H4 (cell line): ENCODE data around the gene EAPP. TPM values are rescaled to one million over a fixed set of nuclear protein-coding genes. Genes with fewer than 3 reads are reported as not detected.
A peak's percentile ranks its signal among the peaks of the same experiment; 100 is the strongest.
"Not testable (repeated sequence)": the region's sequence is repeated elsewhere in the genome, so short reads cannot be mapped to it uniquely, and the experiment has no call there.

Source experiments
- DNase-seq: peaks from one replicate; pipeline ENCODE4 v3.0.0-alpha.2; 2015; ENCODE audit warnings: low spot score
- total RNA-seq: library from RNA; depleted of rRNA; stranded (reverse); fragments of >200 nt; shearing (Covaris generic); gene quantifications from 2 replicates; pipeline ENCODE4 v1.2.3, GENCODE V29; 2014; rRNA removed

Gene EAPP, protein sequence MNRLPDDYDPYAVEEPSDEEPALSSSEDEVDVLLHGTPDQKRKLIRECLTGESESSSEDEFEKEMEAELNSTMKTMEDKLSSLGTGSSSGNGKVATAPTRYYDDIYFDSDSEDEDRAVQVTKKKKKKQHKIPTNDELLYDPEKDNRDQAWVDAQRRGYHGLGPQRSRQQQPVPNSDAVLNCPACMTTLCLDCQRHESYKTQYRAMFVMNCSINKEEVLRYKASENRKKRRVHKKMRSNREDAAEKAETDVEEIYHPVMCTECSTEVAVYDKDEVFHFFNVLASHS
- 60.1 and 60.2 TPM in 2 replicates for total RNA-seq

DNA sequence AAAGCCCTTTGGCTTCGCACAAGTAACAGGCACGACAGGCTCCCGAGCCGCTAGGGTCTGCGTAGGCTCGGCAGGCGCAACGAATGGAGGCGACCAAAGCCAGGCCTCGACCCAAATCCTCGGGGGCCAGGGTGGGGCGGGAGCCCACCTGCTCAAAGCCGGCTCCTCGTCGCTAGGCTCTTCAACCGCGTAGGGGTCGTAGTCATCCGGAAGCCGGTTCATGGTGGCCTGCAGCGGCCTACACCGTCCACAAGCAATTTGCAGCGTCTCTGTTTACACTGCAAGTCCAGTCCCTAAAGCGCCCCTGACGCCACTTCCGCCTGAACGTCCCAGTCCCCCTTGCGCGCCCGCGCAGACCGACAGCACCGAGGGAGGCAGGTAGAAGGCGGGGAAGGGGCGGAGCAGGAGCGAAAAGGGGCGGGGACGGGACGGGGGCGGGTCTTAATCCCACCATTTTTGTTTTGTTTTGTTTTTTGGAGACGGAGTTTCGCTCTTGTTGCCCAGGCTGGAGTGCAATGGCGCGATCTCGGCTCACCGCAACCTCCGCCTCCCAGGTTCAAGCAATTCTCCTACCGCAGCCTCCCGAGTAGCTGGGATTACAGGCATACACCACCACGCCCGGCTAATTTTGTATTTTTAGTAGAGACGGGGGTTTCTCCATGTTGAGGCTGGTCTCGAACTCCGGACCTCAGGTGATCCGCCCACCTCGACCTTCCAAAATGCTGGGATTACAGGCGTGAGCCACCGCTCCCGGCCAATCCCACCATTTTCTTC, at the start of gene EAPP:
TSS of gene EAPP (minus strand) at position 295 of the 774 bp plus-strand sequence. CDS start at position 222, 73 bp downstream.
- DNase-seq = peak; percentile 97

- DNase-seq = no peak
Observed at GRCh38 chr14:34583525-34583924, 44.0 kb upstream of the EAPP start.

DNA sequence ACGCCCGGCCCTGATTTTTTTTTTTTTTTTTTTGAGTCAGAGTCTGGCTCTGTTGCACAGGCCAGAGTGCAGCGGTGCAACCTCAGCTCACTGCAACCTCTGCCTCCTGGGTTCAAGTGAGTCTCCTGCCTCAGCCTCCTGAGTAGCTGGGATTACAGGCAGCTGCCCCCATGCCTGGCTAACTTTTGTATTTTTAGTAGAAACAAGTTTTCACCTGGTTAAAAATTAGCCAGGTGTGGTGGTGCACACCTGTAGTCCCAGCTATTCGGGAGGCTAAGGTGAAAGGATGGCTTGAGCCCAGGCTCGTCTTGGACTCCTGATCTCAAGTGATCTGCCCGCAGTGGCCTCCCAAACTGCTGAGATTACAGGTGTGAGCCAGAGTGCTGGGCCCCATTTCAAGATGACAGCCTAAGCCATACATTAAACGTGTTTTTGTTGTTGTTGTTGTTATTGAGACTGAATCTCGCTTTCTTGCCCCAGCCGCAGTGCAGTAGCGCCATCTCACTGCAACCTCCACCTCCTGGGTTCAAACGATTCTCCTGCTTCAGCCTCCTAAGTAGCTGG, 42.7 kb upstream of the EAPP start:
- no peak for DNase-seq

DNA sequence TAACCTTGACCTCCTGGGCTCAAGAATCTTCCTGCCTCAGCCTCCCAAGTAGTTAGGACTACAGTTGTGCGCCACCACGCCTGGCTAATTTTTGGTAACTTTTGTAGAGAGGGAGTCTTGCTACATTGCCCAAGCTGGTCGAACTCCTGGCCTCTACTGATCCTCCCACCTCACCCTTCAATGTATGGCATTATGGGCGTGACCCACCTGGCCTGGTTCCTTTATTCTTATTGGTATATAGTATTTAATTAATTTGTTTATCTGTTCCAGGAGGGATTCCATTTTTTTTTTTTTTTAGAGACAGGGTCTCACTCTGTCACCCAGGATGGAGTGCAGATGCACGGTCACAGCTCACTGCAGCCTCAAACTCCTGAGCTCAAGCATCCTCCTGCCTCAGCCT, 40.9 kb upstream of the EAPP start:
- DNase-seq = no peak

DNA sequence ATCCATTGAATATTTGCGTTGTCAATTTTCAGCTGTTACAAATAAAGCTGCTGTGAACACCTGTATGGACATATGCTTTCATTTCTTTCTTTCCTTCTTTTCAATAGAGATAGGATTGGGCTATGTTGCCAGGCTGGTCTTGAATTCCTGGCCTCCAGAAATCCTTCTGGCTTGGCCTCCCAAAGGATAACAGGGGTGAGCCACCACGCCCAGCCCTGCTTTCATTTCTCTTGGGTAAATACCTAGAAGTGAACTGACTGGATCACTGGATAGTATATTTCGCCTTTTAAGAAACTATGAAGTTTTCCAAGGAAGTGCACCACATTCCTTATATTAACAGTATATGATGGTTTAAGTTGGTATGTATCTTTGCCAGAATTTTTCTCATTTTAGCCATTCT, 32.3 kb upstream of the EAPP start:
- DNase-seq = no peak

DNA sequence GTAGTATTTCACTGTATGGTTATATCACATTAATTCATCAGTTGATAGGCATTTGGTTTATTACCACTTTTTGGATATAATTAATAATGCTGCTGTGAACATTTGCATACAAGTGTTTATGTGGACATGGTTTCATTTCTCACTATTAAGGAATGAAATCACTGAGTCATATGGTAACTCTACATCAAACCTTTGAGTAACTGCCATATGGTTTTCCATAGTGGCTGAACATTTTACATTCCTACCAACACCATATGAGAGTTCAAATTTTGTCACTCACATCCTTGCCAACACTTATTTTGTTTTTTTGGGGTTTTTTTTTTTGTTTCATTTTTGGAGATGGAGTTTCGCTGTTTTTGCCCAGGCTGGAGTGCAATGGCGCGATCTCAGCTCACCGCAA, 30.2 kb upstream of the EAPP start:
- DNase-seq = no peak

GRCh38 chr14:34568803-34569202, 29.3 kb upstream of the EAPP start:
- DNase-seq = no peak

DNA sequence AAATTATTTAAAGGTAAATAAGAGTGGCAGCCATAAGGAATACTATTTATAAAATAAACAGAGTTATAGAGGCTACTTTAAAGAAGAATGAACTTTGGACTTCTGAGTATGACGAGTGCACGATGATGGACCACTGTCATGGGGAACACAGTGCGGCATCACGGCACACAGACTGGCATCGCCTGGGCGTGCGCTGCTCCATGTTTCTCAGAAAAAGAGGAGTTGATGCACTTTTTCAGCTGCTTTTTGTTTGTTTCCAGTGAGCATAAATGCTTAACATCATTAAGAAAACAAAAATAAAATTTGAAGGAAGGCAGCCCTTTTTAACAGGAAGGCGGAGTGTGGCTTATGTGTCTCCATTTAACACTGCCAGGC, 23.3 kb upstream of the EAPP start:
- no peak for DNase-seq

GRCh38 chr14:34562037-34562775, 22.7 kb upstream of the EAPP start:
- not testable (repeated sequence) for DNase-seq

DNA sequence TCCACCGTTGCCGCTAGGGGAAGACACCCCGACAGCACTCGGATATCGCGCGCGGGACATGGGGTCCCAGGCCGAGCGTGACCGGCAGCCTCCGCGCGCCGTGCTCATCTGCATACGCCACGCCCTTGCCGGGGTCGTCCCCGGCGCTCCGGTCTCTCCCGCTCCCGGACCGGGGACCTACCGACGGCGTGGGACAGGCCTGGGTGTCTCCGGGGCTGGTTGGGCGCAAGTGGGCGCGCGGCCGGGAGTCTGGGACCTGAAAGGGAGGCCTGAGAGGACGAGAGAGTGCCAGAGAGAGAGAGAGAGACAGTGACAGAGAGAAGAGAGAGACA, 17.0 kb upstream of the EAPP start:
- not testable (repeated sequence) for DNase-seq

GRCh38 chr14:34555583-34556497, 16.3 kb upstream of the EAPP start:
- not testable (repeated sequence) for DNase-seq

GRCh38 chr14:34554540-34555250, 15.2 kb upstream of the EAPP start:
- DNase-seq = no peak

DNA sequence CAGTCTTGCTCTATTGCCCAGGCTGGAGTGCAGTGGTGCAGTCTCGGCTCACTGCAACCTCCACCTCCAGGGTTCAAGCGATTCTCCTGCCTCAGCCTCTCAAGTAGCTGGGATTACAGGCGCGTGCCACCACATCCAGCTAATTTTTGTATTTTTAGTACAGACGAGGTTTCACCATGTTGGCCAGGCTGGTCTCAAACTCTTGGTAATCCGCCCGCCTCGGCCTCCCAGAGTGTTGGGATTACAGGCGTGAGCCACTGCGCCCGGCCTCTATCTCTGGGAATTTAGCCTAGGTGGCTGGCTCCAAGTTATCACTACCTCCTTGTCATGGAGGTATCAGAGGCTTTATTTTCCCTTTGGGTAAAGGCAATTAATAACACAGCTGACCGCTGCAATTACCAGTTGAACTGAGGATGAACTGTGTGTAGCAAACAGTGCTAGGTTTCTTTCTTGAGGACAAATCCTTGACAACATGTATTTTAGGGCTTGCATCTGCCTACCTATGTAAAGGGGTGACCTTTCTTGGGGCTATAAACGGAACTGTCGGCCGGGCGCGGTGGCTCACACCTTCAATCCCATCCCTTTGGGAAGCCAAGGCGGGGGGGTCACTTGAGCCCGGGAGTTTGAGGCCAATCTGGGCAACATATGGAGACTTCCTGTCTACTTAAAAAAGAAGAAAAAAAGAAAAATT, 9.9 kb upstream of the EAPP start:
- DNase-seq = not testable (repeated sequence)

DNA sequence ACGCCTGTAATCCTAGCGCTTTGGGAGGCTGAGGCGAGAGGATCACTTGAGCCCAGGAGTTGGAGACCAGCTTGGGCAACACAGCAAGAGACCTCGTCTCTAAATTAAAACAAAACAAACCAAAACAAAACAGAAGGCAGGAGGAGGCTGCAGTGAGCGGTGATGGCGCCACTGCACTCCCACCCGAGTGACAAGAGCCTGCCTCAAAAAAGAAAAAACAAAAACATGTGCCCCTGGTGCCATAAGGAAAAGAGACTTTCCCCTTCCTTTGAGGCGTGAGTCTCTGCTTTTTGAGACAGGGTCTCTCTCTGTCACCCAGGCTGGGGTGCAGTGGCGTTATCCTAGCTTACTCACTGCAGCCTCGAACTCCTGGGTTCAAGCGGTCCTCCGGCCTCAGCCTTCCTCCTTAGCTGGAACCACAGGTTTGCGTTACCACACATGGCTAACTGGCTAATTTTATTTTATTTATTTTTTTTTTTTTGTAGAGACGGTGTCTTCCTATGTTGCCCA, 9.0 kb upstream of the EAPP start:
- no peak for DNase-seq

DNA sequence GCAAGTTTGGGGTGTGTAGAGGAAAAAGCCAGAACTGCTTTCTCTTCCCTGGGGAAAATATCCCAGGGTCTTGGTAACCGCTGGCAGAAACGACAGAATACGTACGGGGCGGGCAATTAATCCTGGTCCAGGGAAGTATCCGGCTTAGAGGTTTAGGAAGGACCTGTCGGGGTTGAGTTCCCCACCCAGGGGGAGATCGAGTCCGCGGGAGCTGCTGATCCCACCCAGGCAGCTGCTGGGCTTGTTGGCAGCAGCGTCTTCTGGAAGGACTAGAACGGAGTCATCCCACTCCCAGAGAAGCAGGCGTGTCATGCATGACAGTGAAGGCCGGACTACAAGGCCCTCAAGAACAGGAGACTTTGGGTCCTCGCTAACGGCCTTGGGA, 7.6 kb upstream of the EAPP start:
- DNase-seq = not testable (repeated sequence)

DNA sequence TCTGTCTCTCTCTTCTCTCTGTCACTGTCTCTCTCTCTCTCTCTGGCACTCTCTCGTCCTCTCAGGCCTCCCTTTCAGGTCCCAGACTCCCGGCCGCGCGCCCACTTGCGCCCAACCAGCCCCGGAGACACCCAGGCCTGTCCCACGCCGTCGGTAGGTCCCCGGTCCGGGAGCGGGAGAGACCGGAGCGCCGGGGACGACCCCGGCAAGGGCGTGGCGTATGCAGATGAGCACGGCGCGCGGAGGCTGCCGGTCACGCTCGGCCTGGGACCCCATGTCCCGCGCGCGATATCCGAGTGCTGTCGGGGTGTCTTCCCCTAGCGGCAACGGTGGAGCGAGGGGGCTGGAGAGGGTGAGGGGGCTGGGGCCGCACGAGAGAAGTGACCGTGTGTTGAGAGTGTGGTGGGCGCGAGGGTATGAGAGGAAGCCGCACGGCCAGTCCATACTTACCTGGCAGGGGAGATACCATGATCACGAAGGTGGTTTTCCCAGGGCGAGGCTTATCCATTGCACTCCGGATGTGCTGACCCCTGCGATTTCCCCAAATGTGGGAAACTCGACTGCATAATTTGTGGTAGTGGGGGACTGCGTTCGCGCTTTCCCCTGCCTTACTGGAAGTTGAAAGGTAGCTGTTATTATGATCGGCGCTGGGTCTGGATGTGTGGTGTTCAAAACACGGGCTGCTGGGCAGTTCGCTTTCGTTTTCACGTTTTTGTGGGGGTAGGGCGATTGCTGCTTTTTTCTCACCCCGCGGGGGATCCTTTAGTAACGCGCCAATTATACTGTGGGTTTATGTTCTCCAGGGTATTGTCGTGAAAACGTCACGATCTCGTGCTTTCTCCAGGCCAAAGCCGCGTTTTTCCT, 7.0 kb upstream of the EAPP start:
- not testable (repeated sequence) for DNase-seq

- DNase-seq = not testable (repeated sequence)
Observed at GRCh38 chr14:34540181-34541059, 919 bp upstream of the EAPP start.
